ENCODE data around the gene SIGLEC1. TPM values are rescaled to one million over a fixed set of nuclear protein-coding genes. Genes with fewer than 3 reads are reported as not detected.

SIGLEC1 gene
- total and polyA plus RNA-seq, 2 donors (not counting 1 experiment from before 2014, with no cell fraction given), result not detected

DNA sequence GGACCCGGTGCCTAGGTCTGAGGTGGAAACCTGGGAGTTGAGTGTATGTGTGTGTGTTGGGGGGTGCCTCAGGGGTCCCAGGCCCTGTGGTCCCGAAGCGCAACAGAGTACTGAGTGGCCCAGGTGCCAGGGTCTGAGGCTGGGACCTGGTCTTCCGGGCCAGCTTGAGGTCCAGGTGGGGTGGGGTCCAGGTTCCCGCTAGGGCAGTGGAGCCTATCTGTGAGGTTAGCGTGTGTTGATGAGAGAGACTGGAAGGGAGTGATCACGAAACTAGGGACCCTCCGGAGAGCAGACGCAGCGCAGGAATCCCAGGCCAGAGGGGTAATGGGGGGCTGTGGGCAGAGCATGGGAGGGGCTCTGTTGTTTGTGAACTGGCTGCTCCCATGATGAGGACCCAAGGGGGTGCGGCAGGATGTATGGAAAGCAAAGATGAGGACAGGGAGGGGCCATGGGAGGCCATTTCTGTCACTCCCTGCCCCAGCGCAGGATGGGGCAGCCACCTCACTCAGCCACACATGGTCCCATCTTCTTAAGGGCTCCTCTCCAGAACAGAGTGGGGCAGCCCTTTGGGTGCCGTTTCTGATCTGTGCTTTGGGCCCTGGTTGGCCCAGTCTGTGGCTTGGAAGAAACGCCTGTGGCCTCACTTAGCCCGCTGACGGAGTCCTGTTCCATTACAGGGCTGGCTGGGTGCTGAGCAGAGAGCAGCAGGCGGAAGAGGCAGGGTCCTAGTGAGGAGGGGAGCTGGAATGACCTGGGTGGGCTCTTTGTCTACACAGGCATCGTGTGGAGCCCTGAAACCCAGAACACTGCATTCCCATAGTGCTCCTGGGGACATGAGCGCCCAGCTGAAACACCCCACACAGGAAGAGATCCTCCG is 21.0 kb upstream of the SIGLEC1 start:
- Histone ChIP-seq H3K79me2 (ENCODE audit: control insufficient read depth, insufficient read depth, low read length) (no peaks in the 10 kb centered on the region), H3K4me1 (ENCODE audit: control insufficient read depth, extremely low read depth, insufficient read depth, low read length) (no peaks in the 10 kb centered on the region), H3K9me3 (ENCODE audit: control insufficient read depth, insufficient read depth, low read depth, low read length) (no peaks in the 10 kb centered on the region), H3K4me2 (ENCODE audit: extremely low read depth, insufficient read depth, low read length) (no peak overlapping the region), H3K4me3 (replicated peaks in 1 of 4; ENCODE audit: control extremely low read depth in 1 of 4, insufficient read depth in 1 of 4, low read depth in 3 of 4, low read length in 4 of 4) (no peak overlapping the region), H3K9ac (ENCODE audit: insufficient read depth, low read length) (no peak overlapping the region), H3K27ac (ENCODE audit: insufficient read depth, low read length) (no peak overlapping the region), H4K20me1 (ENCODE audit: control insufficient read depth, extremely low read depth, insufficient read depth, low read length) (no peaks in the 10 kb centered on the region), H3K36me3 (ENCODE audit: control insufficient read depth, insufficient read depth, low read length) (no peaks in the 10 kb centered on the region), H3K27me3 (ENCODE audit: control insufficient read depth, insufficient read depth, low read length) (peaks cover 18% of the 10 kb centered on the region), H2AFZ (ENCODE audit: low read length) (no peak overlapping the region)
- TF ChIP-seq, protein P1, sequence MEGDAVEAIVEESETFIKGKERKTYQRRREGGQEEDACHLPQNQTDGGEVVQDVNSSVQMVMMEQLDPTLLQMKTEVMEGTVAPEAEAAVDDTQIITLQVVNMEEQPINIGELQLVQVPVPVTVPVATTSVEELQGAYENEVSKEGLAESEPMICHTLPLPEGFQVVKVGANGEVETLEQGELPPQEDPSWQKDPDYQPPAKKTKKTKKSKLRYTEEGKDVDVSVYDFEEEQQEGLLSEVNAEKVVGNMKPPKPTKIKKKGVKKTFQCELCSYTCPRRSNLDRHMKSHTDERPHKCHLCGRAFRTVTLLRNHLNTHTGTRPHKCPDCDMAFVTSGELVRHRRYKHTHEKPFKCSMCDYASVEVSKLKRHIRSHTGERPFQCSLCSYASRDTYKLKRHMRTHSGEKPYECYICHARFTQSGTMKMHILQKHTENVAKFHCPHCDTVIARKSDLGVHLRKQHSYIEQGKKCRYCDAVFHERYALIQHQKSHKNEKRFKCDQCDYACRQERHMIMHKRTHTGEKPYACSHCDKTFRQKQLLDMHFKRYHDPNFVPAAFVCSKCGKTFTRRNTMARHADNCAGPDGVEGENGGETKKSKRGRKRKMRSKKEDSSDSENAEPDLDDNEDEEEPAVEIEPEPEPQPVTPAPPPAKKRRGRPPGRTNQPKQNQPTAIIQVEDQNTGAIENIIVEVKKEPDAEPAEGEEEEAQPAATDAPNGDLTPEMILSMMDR (conservative IDR thresholded peaks at IDR 0.05 in 1 of 2, IDR thresholded peaks at IDR 0.05 in 1 of 2; ENCODE audit: low read depth in 1 of 2, low read length in 2 of 2), result no peak
- no peak for TF ChIP-seq EZH2 (IDR thresholded peaks at IDR 0.05; ENCODE audit: low read length, missing control alignments)
- DNase-seq (ENCODE audit: low read depth in 2 of 2), result no peak

DNA sequence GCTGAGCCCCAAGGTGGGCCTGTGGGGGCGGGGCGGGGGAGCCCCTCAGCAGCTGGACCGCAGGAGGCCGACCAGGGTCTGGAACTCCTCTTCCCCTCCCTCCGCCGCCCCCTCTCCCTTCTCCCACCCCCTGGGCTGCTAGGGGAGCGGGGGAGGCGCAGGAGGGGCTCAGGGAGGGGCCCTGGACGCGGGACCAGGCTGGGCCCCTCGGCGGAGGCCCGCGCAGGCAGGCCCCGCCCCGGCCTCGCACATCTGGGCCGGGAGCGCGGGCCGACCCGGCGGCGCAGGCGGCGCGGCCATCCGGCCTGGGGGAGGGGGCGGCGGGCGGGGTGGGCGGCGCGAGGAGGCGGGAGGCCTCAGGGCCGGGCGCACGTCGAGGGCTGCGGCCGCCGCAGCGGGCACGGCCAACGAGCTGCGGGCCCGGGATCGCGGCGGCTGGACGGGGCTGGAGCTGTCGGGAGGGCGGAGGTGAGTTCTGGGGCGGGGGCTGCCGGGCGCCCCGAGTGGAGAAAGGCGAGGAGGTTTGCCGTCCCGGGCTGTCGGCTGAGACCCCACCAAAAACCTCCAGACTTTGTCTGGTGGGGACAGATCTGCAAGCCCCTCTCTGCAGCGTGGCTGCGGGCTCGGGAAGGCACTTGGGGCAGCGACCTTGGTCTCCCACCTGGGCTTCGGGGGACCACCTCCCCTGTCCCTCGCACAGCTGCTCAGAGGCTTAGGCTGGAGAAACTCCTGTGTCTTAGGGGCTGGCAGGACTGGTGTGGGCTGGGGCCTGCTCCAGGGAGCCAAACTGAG is 20.1 kb upstream of the SIGLEC1 start, which contains the start of gene HSPA12B:
Gene HSPA12B (plus strand): TSS at position 359 of the 792 bp plus-strand sequence. CDS start 5,990 bp downstream, outside the sequence.
- no peak for DNase-seq (ENCODE audit: low read depth in 2 of 2)
- Histone ChIP-seq H3K9ac (ENCODE audit: insufficient read depth, low read length) (peak within 1 kb of the TSS; percentile 23), H3K4me1 (ENCODE audit: control insufficient read depth, extremely low read depth, insufficient read depth, low read length) (peaks cover 3% of the 10 kb centered on the region), H3K9me3 (ENCODE audit: control insufficient read depth, insufficient read depth, low read depth, low read length) (no peaks in the 10 kb centered on the region), H3K4me2 (ENCODE audit: extremely low read depth, insufficient read depth, low read length) (no peak within 1 kb of the TSS), H3K36me3 (ENCODE audit: control insufficient read depth, insufficient read depth, low read length) (no peaks in the 10 kb centered on the region), H3K79me2 (ENCODE audit: control insufficient read depth, insufficient read depth, low read length) (no peaks in the 10 kb centered on the region), H3K27me3 (ENCODE audit: control insufficient read depth, insufficient read depth, low read length) (peaks cover 24% of the 10 kb centered on the region), H4K20me1 (ENCODE audit: control insufficient read depth, extremely low read depth, insufficient read depth, low read length) (no peaks in the 10 kb centered on the region), H3K27ac (ENCODE audit: insufficient read depth, low read length) (no peak within 1 kb of the TSS), H2AFZ (ENCODE audit: low read length) (no peak within 1 kb of the TSS), H3K4me3 (replicated peaks in 1 of 4; ENCODE audit: control extremely low read depth in 1 of 4, insufficient read depth in 1 of 4, low read depth in 3 of 4, low read length in 4 of 4) (no peak within 1 kb of the TSS)
- peak; percentile 68 for TF ChIP-seq EZH2 (IDR thresholded peaks at IDR 0.05; ENCODE audit: low read length, missing control alignments)
- TF ChIP-seq, protein P1 (conservative IDR thresholded peaks at IDR 0.05 in 1 of 2, IDR thresholded peaks at IDR 0.05 in 1 of 2; ENCODE audit: low read depth in 1 of 2, low read length in 2 of 2), result no peak

DNA sequence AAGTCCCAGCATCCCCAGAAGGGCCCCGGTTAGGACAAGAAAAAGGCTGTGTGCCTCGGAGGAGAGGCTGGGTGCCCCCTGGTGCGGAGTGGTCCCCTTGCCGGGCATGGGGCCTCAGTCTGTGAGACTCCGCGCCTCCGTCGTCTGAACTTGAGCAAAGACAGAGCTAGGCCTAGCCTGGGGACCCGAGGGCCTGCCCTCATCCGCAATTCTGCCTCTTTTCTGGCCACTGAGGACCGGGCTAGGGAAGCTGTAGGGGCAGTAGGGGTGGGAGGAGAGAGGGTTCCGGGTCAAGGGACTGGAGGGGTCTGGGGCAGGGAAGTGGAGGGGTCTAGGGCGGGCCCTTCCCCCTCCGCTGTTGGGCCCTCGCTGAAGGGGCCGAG is 19.5 kb upstream of the SIGLEC1 start:
- no peaks in the 10 kb centered on the region for H3K36me3 ChIP-seq (ENCODE audit: control insufficient read depth, insufficient read depth, low read length)
- no peak overlapping the region for H3K4me2 ChIP-seq (ENCODE audit: extremely low read depth, insufficient read depth, low read length)
- H3K4me3 ChIP-seq (replicated peaks in 1 of 4; ENCODE audit: control extremely low read depth in 1 of 4, insufficient read depth in 1 of 4, low read depth in 3 of 4, low read length in 4 of 4), result no peak overlapping the region
- H3K9me3 ChIP-seq (ENCODE audit: control insufficient read depth, insufficient read depth, low read depth, low read length), result no peaks in the 10 kb centered on the region
- H3K9ac ChIP-seq (ENCODE audit: insufficient read depth, low read length), result peak overlapping the region; percentile 23
- no peak overlapping the region for H3K27ac ChIP-seq (ENCODE audit: insufficient read depth, low read length)
- H2AFZ ChIP-seq (ENCODE audit: low read length), result no peak overlapping the region
- peaks cover 24% of the 10 kb centered on the region for H3K27me3 ChIP-seq (ENCODE audit: control insufficient read depth, insufficient read depth, low read length)
- peaks cover 4% of the 10 kb centered on the region for H3K4me1 ChIP-seq (ENCODE audit: control insufficient read depth, extremely low read depth, insufficient read depth, low read length)
- no peaks in the 10 kb centered on the region for H4K20me1 ChIP-seq (ENCODE audit: control insufficient read depth, extremely low read depth, insufficient read depth, low read length)
- DNase-seq (ENCODE audit: low read depth in 2 of 2), result no peak
- TF ChIP-seq, protein P1 (conservative IDR thresholded peaks at IDR 0.05 in 1 of 2, IDR thresholded peaks at IDR 0.05 in 1 of 2; ENCODE audit: low read depth in 1 of 2, low read length in 2 of 2), result no peak
- peak; percentile 54 for TF ChIP-seq EZH2 (IDR thresholded peaks at IDR 0.05; ENCODE audit: low read length, missing control alignments)
- H3K79me2 ChIP-seq (ENCODE audit: control insufficient read depth, insufficient read depth, low read length), result no peaks in the 10 kb centered on the region

Measured in fibroblast of lung (primary cell).